ENCODE results near the gene ARHGAP22. TPM values are rescaled to one million over a fixed set of nuclear protein-coding genes. Genes with fewer than 3 reads are reported as not detected.

ARHGAP22 gene
- total RNA-seq, 1 donor from 2014 or later: 6.2 TPM

GRCh38 chr10:48554656-48555055 is 50.2 kb downstream of the ARHGAP22 start:
- no peaks in the 10 kb centered on the region for H3K36me3 Mint-ChIP-seq (ENCODE audit: low read depth, unreplicated experiment)
- H4K20me1 ChIP-seq (ENCODE audit: insufficient read depth, low read length): peaks cover 39% of the 10 kb centered on the region
- H3K27ac Mint-ChIP-seq (ENCODE audit: unreplicated experiment): no peak overlapping the region
- peaks cover 6% of the 10 kb centered on the region for H3K79me2 ChIP-seq (ENCODE audit: insufficient read depth, low read length)
- no peak for DNase-seq (ENCODE audit: low read depth)
- H3K9ac ChIP-seq (ENCODE audit: low read length): no peak overlapping the region
- peaks cover 5% of the 10 kb centered on the region for H3K9me3 Mint-ChIP-seq (ENCODE audit: unreplicated experiment)
- H3K36me3 ChIP-seq (ENCODE audit: insufficient read depth, low read length): peaks cover 15% of the 10 kb centered on the region
- peaks cover 6% of the 10 kb centered on the region for H3K27me3 Mint-ChIP-seq (ENCODE audit: low read depth, unreplicated experiment)
- TF ChIP-seq, protein P1, sequence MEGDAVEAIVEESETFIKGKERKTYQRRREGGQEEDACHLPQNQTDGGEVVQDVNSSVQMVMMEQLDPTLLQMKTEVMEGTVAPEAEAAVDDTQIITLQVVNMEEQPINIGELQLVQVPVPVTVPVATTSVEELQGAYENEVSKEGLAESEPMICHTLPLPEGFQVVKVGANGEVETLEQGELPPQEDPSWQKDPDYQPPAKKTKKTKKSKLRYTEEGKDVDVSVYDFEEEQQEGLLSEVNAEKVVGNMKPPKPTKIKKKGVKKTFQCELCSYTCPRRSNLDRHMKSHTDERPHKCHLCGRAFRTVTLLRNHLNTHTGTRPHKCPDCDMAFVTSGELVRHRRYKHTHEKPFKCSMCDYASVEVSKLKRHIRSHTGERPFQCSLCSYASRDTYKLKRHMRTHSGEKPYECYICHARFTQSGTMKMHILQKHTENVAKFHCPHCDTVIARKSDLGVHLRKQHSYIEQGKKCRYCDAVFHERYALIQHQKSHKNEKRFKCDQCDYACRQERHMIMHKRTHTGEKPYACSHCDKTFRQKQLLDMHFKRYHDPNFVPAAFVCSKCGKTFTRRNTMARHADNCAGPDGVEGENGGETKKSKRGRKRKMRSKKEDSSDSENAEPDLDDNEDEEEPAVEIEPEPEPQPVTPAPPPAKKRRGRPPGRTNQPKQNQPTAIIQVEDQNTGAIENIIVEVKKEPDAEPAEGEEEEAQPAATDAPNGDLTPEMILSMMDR (IDR thresholded peaks at IDR 0.05; ENCODE audit: insufficient read depth, low read depth, low read length): no peak
- TF ChIP-seq EZH2 (IDR thresholded peaks at IDR 0.05; ENCODE audit: insufficient read depth, low read length): no peak
- H3K9me3 ChIP-seq (ENCODE audit: insufficient read depth, low read depth, low read length): no peaks in the 10 kb centered on the region
- no peak overlapping the region for H3K27ac ChIP-seq (ENCODE audit: low read depth, low read length)
- no peaks in the 10 kb centered on the region for H3K4me1 ChIP-seq (ENCODE audit: insufficient read depth, low read length)
- H3K4me3 Mint-ChIP-seq (ENCODE audit: unreplicated experiment): no peak overlapping the region
- H3K4me2 ChIP-seq (ENCODE audit: low read length): no peak overlapping the region
- H2AFZ ChIP-seq (ENCODE audit: low read depth, low read length): no peak overlapping the region
- peaks cover 8% of the 10 kb centered on the region for H3K4me1 Mint-ChIP-seq (ENCODE audit: low read depth, unreplicated experiment)
- no peaks in the 10 kb centered on the region for H3K27me3 ChIP-seq (ENCODE audit: insufficient read depth, low read length)
- H3K4me3 ChIP-seq (ENCODE audit: insufficient read depth, low read depth, low read length): no peak overlapping the region
- FAIRE-seq: no peak

DNA sequence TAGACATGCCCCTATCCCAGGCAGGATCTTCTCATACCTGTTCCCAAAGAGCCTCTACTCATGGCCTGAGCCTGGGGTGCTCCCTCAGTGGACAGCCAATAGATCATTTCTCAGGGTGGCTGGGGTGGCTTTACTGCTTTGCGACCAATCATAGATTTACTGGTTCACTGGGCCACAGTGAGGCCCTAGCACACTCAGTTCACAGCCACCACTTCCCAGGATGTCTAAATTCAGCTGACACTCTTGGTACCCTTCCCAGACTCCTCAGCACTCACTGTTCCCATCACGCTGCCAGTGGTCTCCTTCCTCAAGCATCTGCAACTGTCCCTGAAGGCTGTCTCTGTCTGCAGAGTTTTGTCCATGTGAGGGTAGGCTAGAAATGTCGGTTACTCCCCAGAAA is 50.6 kb downstream of the ARHGAP22 start:
- Mint-ChIP-seq H3K36me3 (ENCODE audit: low read depth, unreplicated experiment) (no peaks in the 10 kb centered on the region), H3K4me3 (ENCODE audit: unreplicated experiment) (no peak overlapping the region), H3K27me3 (ENCODE audit: low read depth, unreplicated experiment) (peaks cover 6% of the 10 kb centered on the region), H3K9me3 (ENCODE audit: unreplicated experiment) (peaks cover 5% of the 10 kb centered on the region), H3K4me1 (ENCODE audit: low read depth, unreplicated experiment) (peaks cover 8% of the 10 kb centered on the region), H3K27ac (ENCODE audit: unreplicated experiment) (no peak overlapping the region)
- DNase-seq (ENCODE audit: low read depth) (no peak), FAIRE-seq (no peak)
- Histone ChIP-seq H4K20me1 (ENCODE audit: insufficient read depth, low read length) (peaks cover 39% of the 10 kb centered on the region), H3K27ac (ENCODE audit: low read depth, low read length) (no peak overlapping the region), H3K9me3 (ENCODE audit: insufficient read depth, low read depth, low read length) (no peaks in the 10 kb centered on the region), H3K9ac (ENCODE audit: low read length) (no peak overlapping the region), H3K79me2 (ENCODE audit: insufficient read depth, low read length) (peaks cover 6% of the 10 kb centered on the region), H3K4me3 (ENCODE audit: insufficient read depth, low read depth, low read length) (no peak overlapping the region), H3K36me3 (ENCODE audit: insufficient read depth, low read length) (peaks cover 15% of the 10 kb centered on the region), H3K27me3 (ENCODE audit: insufficient read depth, low read length) (no peaks in the 10 kb centered on the region), H3K4me2 (ENCODE audit: low read length) (no peak overlapping the region), H3K4me1 (ENCODE audit: insufficient read depth, low read length) (no peaks in the 10 kb centered on the region), H2AFZ (ENCODE audit: low read depth, low read length) (no peak overlapping the region)
- TF ChIP-seq, protein P1 (IDR thresholded peaks at IDR 0.05; ENCODE audit: insufficient read depth, low read depth, low read length): no peak
- TF ChIP-seq EZH2 (IDR thresholded peaks at IDR 0.05; ENCODE audit: insufficient read depth, low read length): no peak

DNA sequence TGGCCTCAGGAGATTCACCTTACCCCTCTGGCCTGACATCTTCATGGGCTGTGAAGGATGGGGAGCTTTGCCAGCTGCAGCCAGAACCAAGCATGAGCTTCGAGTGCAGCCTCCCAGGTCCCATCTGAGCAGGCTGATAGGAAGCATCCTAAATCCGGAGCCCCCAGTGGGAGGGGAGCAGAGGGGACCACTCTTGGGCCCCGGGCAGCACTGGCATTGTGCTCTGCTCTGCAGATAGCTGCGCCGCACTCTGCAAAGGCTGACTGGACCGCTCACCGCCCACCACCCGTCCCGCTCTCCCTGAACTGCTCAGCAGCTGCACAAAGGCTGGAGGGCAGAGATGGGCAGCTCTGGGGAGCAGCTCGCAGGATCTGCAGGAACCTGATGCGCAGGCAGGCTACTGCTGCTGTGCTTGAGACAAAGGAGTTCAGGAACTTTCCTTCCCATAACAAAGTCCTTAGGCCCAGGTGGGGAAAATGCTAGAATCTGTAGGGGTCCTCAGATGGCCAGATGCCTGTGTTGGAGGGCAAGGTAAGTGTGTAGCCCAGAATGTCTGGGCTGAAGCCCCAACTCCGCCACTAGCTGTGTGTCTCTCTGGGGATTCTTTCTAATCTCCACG is 51.8 kb downstream of the ARHGAP22 start:
- FAIRE-seq: no peak

More for the DNA sequence above, 51.8 kb downstream of the ARHGAP22 start:
- peaks cover 6% of the 10 kb centered on the region for H3K79me2 ChIP-seq (ENCODE audit: insufficient read depth, low read length)
- no peaks in the 10 kb centered on the region for H3K27me3 ChIP-seq (ENCODE audit: insufficient read depth, low read length)
- no peak overlapping the region for H3K4me2 ChIP-seq (ENCODE audit: low read length)
- H3K36me3 Mint-ChIP-seq (ENCODE audit: low read depth, unreplicated experiment): no peaks in the 10 kb centered on the region
- no peak overlapping the region for H3K27ac ChIP-seq (ENCODE audit: low read depth, low read length)
- H3K4me3 ChIP-seq (ENCODE audit: insufficient read depth, low read depth, low read length): no peak overlapping the region
- peaks cover 34% of the 10 kb centered on the region for H4K20me1 ChIP-seq (ENCODE audit: insufficient read depth, low read length)
- DNase-seq (ENCODE audit: low read depth): no peak
- H3K27ac Mint-ChIP-seq (ENCODE audit: unreplicated experiment): no peak overlapping the region
- peaks cover 8% of the 10 kb centered on the region for H3K4me1 Mint-ChIP-seq (ENCODE audit: low read depth, unreplicated experiment)
- peaks cover 9% of the 10 kb centered on the region for H3K27me3 Mint-ChIP-seq (ENCODE audit: low read depth, unreplicated experiment)
- H3K4me1 ChIP-seq (ENCODE audit: insufficient read depth, low read length): no peaks in the 10 kb centered on the region
- H3K4me3 Mint-ChIP-seq (ENCODE audit: unreplicated experiment): no peak overlapping the region
- H3K9me3 ChIP-seq (ENCODE audit: insufficient read depth, low read depth, low read length): no peaks in the 10 kb centered on the region
- H2AFZ ChIP-seq (ENCODE audit: low read depth, low read length): no peak overlapping the region
- peaks cover 15% of the 10 kb centered on the region for H3K36me3 ChIP-seq (ENCODE audit: insufficient read depth, low read length)
- TF ChIP-seq EZH2 (IDR thresholded peaks at IDR 0.05; ENCODE audit: insufficient read depth, low read length): no peak
- TF ChIP-seq, protein P1 (IDR thresholded peaks at IDR 0.05; ENCODE audit: insufficient read depth, low read depth, low read length): no peak
- peaks cover 5% of the 10 kb centered on the region for H3K9me3 Mint-ChIP-seq (ENCODE audit: unreplicated experiment)
- no peak overlapping the region for H3K9ac ChIP-seq (ENCODE audit: low read length)

Data from astrocyte (in vitro differentiated cells and primary cell).